Measurements from ENCODE around the gene ST6GALNAC3.

DNA sequence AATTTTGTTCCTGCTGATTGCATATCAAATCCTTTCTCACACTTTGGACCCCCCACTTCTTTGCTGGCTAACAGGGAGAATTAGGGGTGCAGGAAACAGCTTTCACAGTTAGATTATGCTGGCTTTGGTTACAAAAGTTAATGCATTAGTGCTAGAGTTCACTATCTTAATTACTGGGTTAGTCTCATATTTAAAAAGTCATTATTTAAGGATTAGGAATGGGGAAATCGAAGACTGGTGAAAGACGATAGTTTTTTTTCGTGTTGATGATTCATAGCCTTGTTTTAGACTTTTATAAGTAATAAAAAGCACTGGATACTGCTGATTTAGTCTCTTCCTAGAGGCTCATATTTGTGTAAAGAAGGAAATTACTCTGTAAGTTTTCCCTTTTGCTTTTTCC lies 11.6 kb downstream of the ST6GALNAC3 start:
- TF ChIP-seq CTCF (IDR thresholded peaks at IDR 0.05; ENCODE audit: low read length) (no peak), EZH2 (optimal IDR thresholded peaks at IDR 0.05; ENCODE audit: low read depth, low read length) (no peak)

Measured in MM.1S (cell line).